SH-SY5Y (cell line): ENCODE data around the gene PIRT.

Experiments used
- GATA2 ChIP-seq: IDR thresholded peaks from 2 replicates; pipeline ENCODE4 v1.6.1; 2011; ENCODE audit warnings: mild to moderate bottlenecking, low read depth, low read length
- GATA3 ChIP-seq: IDR thresholded peaks from 2 replicates; pipeline ENCODE4 v1.6.1; 2011; ENCODE audit warnings: low read depth, mild to moderate bottlenecking, low read length, moderate library complexity

DNA sequence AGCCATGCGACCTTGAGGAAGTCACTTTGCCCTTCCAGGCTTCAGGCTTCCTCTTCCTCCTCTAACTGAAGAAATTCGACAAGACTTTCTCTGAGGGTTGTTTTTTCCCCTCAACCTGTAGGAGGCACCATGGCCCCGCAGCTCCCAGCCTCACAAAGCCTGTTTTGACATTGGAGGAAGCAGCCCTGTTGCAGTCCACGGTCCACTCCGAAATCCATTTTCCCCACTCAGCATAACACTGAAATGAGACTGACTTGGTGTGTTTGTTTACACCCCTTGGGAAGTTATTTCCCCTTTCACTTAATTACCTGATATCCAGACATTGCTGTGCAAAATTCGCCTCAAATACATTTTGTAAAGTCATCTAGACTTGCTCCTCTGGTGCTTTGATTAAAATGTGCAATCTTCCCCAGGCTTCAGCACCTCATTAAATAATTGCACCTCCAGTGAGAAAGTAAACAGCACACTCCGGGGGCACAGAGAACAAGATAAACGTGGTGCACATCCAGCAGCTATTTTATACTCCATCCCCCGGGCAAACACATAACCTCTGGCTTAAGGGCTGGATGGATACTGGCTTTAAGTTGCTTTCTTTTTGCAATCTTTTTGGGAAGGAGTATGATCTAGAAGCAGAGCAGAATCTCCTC lies 41.4 kb upstream of the PIRT start:
- TF ChIP-seq GATA2 = no peak
- no peak for TF ChIP-seq GATA3
